ENCODE results near the gene NXN.
A peak's percentile ranks its signal among the peaks of the same experiment; 100 is the strongest.

Gene NXN

GRCh38 chr17:1006054-1006453, 26.5 kb upstream of the NXN start:
- H3K4me3 ChIP-seq (replicated peaks; ENCODE audit: low read depth, low read length): no peak overlapping the region
- TF ChIP-seq CTCF (IDR thresholded peaks at IDR 0.05; ENCODE audit: low read length, missing control alignments): no peak
- DNase-seq (ENCODE audit: low read depth): no peak

GRCh38 chr17:1005361-1005946, 25.9 kb upstream of the NXN start:
- no peak overlapping the region for H3K4me3 ChIP-seq (replicated peaks; ENCODE audit: low read depth, low read length)
- DNase-seq (ENCODE audit: low read depth): peak; percentile 74
- no peak for TF ChIP-seq CTCF (IDR thresholded peaks at IDR 0.05; ENCODE audit: low read length, missing control alignments)

- DNase-seq (ENCODE audit: low read depth): no peak
- no peak for TF ChIP-seq CTCF (IDR thresholded peaks at IDR 0.05; ENCODE audit: low read length, missing control alignments)
- H3K4me3 ChIP-seq (replicated peaks; ENCODE audit: low read depth, low read length): no peak overlapping the region
Measured at GRCh38 chr17:1004769-1005295, 25.3 kb upstream of the NXN start.

GRCh38 chr17:1003972-1004768, 24.6 kb upstream of the NXN start:
- no peak overlapping the region for H3K4me3 ChIP-seq (replicated peaks; ENCODE audit: low read depth, low read length)
- no peak for TF ChIP-seq CTCF (IDR thresholded peaks at IDR 0.05; ENCODE audit: low read length, missing control alignments)
- DNase-seq (ENCODE audit: low read depth): no peak

- H3K4me3 ChIP-seq (replicated peaks; ENCODE audit: low read depth, low read length): no peak overlapping the region
- DNase-seq (ENCODE audit: low read depth): no peak
- no peak for TF ChIP-seq CTCF (IDR thresholded peaks at IDR 0.05; ENCODE audit: low read length, missing control alignments)
Measured at GRCh38 chr17:1003633-1003971, 24.0 kb upstream of the NXN start.

- no peak for TF ChIP-seq CTCF (IDR thresholded peaks at IDR 0.05; ENCODE audit: low read length, missing control alignments)
- peak; percentile 54 for DNase-seq (ENCODE audit: low read depth)
- H3K4me3 ChIP-seq (replicated peaks; ENCODE audit: low read depth, low read length): no peak overlapping the region
Measured at GRCh38 chr17:1002771-1003555, 23.4 kb upstream of the NXN start.
